Measurements from ENCODE around the gene PTPRE.
"Not testable (repeated sequence)": the region's sequence is repeated elsewhere in the genome, so short reads cannot be mapped to it uniquely, and the experiment has no call there.

- not testable (repeated sequence) for TF ChIP-seq POLR2AphosphoS5 (IDR thresholded peaks at IDR 0.05; ENCODE audit: borderline replicate concordance, low read depth, low read length); EZH2 (IDR thresholded peaks at IDR 0.05); FOXP2 (optimal IDR thresholded peaks at IDR 0.05; ENCODE audit: control extremely low read depth, extremely low read length, insufficient read depth)
Measured at GRCh38 chr10:127990132-127990788, 83.4 kb downstream of the PTPRE start.
